ENCODE measurements around the gene MELTF.

Gene MELTF

DNA sequence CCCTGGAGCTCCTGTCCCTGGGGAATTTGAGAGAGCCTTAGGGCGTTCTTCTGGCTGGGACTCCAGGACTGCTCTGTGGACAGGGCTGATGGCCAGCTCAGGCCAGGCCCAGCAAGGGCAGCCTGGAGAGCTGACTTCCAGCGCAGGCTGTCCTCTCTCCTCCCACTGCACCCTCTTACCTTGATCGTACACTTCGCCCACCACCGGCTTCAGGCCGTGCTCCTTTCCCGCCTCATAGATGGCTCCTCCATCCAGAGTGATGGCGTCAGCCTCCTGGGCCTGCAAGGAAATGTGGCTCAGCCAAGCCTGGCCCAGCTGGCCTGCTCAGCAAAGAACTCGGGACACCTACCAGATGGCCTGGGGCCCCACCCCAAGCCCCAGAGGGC is 3.1 kb downstream of the MELTF start:
- DNase-seq: no peak

DNA sequence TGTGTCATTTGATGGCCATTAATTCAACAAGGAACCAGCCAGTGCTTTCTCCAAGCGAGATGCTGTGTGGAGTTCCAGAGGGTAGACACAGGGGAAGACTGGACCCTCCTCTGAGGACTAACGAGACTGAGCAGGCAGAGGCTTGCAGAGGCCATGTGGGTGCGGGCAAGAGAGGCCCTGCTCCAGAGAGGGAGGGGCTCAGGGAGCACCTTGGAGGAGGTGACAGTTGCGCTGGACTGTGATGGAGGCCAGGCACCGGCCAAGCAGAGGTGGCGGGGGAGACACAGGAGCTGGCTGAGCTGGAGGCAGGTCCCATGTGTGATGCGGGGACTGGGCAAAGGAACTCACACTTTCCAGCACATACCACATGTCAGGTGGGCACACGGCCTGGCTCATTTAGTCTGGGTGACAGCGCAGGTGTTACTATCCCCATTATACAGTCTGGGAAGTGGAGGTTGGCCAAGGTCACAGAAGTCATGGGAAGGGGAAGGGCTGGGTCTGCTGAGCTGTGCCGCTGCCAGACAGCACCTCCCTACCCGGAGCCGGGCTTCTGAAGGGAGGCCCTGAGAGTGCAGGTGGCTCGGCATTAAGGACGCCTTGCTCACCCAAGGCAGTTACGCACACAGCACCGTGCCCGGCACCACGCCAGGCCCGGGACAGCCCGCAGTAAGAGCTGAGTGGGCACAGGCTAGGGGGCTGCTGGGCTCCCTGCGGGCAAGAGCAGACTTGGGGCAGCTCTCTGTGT is 3.7 kb downstream of the MELTF start:
- DNase-seq: no peak

DNA sequence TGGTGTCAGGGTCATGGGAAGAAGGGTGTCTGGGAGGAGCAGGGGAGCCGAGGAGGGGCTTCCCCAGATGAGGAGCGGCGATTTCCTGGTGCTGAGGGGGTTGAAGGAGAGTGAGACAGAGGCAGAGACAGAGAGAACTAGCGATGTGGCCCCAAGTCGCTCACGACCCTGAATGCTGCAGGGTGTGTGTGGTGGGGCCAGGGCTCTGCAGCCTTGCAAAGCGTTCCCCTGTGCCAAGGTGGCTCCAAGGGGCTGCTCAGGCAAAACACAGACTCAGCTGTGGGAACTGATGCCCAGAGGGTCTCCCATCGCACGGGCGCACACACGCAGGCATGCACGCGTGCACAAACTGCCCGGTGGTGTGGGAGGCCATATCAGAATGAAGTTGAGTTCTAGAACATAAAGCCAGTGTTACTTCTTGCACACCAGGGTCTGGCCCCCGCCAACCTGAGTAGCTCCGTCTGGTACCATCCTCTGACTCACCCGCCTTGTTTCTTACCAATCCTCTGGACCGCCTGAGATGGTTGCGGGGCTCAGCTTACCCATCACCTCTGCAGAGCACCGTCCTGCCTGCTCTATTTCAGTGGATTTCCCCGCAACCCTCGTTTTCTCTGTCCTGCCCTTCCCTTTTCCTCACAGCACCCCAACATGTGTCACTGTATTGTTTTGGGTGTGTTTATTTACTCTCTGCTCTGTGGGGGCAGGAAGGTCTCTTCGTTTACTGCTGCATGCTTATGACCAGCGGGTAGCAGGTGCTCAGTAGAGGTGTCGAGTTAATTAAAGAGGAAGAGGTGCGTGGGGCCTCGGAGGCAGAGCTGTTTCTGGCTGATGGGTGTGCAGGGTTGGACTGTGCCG is 4.5 kb downstream of the MELTF start:
- DNase-seq: no peak

DNA sequence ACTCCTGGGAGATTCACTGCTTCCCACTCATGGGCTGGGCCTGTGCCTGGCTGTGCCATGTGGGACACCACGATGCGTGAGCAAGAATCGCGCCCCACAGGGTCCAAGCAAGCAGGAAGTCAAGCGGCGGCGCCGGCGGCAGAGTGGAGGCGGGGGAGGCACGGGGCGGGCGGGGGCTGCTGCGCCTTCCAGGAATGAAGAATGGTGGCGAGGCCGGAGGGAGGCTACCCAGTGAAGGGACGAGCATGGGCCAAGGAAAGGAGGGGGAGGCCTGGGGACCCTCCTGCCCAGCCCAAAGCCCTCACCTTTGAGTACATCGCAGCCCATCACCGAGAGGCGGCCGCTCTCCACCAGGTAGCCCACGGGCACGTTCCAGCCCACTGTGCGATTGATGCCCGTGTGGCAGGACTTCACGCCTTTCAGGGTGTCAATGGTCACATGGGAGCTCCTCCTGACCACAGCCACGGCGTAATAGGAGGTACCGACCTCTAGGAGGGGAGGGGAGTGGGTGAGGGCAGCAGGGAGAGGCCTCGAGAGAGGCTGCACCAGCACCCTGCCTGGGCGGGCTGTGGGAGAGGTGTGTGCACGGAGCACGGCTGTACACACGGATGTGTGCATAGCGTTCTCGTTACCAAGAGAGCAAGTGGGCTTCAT is 5.5 kb downstream of the MELTF start:
- DNase-seq: no peak

DNA sequence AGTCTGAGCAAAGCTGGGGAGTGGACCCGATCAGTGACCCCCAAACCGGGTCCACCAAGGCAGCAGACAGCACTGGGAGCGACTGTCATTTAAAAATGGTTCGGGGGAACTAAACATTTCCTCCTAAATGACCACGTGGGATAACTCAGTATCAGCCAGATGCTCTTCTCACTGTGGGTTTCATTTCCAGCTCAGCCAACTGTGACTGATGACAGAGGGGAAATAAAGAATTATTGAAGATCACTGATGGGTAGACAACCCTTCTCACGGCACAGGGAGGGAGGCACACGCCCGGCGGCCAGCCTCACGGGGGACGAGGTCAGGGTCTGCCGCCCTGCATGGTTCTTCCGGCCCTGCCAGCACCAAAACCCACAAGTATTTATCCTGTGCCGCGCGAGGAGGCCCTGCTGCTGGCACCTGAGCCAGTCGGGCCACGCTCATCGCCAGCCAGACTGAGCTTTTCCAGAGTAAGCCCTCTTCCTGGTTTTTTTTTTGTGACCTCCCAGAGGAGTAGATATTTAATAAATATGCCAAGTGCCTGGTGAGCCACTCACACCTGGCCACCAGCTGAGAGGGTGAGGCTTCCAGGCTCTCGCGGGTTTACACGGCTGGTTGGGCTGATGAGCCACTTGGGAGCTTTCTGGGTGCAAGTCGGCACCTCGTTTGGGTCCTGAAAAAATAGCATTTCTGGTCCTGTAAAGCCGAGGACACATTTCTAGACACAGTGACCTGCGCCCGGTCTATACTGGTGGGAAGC is 6.2 kb downstream of the MELTF start:
- no peak for DNase-seq

DNA sequence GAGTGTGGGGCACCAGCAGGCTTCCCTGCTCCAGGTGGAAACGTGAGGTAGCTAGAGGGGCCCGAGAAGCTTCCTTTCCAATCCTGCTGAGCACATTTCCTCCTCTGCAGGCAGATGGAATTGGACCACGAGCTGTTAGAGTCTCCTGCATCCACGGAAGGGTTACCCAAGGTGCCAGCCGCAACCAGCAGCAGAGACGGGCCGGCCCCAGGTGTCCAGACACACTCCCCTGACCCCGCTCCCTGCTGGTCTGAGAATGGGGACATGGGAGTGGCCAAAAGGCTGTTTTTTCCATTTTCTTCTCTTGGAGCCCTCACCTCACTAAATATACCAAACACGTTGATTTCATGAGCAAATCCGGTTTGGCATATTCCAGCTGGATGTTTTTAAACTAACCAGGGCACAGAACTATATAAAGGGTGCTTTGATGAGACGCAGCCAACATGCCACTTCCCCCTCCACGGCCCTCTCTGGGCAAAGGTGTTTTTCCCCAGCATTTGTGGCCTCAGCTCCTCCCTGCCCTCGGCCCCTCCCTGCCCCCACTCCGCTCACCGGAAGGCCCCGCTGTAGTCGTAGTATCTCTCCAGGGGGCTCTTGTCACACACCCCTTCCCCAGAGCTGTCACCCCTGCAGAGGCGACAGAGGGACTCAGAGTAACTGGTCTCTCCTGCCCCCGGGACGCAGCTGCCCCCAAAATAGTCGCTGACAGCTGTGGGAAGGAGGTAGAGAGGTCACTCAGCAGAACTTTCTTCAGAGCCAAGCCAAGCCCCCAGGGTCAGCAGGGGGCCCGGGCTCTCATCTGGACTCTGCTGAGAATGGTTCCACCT is 7.0 kb downstream of the MELTF start:
- DNase-seq: no peak

DNA sequence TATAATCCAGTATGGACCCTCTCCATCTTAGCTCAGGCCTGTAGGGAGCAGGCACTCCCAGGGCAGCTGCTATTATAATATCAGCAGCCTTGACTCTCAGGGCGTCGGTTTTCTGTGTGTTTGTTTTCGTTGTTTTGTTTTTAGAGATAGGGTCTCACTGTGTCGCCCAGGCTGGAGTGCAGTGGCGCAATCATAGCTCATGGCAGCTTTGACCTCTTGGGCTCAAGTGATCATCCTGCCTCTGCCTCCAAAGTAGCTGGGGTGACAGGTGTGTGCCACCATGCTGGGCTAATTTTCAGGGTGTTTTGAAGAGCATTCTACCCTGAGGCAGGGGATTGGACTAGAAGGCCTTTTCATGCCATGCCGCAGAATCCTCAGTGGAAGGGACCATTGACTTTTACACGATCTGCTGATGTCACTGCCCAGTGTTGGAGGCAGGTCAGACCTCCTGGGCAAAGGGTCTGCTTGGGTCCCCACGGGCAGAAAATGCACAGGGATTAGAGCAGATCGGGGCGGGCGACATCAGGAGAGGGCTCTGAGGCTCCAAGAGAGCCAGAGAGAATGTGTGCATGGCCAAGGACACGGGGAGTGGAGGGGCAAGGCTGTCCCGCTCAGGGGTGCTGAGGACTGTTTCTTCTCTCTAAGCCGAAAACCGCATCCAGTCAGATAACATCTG is 7.8 kb downstream of the MELTF start:
- DNase-seq: no peak

DNA sequence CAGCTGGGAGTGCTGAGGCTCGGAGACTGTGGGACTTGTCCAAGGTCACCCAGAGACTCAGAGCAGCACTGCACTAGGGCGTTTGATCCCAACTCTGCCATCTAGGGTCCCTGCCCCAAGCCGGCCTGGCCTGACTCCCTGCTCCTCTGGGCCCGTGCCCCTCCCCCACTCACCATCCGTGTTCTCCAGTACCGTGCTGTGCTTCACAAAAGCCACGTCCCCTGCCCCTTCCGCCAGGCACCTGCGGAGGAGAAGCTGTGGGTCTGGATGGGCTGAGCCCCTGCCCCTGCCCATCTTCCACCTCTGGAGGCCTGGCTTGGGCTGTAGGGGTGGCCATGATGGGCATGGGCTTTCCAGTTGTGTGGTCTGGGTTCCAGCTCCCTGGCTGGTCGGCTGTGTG is 8.4 kb downstream of the MELTF start:
- DNase-seq: no peak

DNA sequence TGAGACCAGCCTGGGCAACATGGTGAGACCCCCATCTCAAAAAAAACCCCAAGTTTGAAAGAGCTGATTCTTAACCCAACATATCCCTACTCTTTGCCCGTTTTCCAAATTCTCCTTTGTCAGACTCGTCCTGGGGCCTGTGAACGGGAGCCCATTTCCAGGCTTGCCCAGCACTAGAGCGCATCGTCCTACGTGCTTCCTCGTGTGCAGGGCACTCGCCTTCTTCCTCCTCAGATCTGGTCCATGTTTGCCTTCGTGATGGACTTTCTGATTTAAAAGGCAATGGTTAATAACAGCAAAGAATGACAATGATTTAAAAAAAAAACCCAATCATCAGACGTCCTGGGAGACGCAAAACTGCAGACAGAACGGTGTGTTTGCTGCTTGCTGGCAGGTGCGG is 10.1 kb downstream of the MELTF start:
- no peak for DNase-seq

DNA sequence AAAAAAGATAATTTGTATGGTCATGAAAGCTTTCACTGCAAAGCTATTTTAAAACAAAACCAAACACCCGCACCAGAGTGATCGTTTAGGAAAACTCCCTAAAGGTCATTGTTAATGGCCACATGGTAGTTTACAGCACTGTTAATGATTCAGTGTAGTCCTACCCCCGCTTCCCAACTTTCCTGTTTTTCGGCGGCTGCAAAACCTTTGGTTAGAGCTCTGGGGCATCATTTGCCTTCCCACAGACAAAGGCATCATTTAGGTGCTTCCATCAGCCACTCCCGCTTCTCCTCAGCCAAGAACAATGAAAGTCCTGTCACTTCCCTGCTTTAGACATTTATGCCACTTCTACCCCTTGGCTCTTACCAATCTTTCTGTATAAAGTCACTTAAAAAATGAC is 10.6 kb downstream of the MELTF start:
- no peak for DNase-seq

DNA sequence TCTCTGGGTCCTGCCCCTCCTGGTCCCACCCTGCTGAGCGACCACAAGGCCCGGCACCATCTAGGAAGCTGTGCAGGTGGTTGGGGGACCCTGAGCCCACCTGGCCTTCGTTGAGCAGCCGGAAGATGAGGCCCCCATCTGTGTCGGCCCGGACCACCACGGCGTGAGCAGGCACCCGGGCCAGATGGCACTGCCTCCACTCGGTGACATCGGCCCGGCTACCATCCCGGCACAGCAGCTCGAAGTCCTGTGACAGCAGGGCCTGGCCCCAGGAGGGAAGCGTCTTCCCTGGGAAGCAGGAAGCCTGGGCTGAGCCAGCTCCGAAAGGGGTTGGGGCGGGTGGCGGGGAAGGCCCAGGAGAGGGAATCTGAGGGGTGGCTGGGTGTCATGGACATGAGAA is 12.6 kb downstream of the MELTF start:
- DNase-seq: no peak

DNA sequence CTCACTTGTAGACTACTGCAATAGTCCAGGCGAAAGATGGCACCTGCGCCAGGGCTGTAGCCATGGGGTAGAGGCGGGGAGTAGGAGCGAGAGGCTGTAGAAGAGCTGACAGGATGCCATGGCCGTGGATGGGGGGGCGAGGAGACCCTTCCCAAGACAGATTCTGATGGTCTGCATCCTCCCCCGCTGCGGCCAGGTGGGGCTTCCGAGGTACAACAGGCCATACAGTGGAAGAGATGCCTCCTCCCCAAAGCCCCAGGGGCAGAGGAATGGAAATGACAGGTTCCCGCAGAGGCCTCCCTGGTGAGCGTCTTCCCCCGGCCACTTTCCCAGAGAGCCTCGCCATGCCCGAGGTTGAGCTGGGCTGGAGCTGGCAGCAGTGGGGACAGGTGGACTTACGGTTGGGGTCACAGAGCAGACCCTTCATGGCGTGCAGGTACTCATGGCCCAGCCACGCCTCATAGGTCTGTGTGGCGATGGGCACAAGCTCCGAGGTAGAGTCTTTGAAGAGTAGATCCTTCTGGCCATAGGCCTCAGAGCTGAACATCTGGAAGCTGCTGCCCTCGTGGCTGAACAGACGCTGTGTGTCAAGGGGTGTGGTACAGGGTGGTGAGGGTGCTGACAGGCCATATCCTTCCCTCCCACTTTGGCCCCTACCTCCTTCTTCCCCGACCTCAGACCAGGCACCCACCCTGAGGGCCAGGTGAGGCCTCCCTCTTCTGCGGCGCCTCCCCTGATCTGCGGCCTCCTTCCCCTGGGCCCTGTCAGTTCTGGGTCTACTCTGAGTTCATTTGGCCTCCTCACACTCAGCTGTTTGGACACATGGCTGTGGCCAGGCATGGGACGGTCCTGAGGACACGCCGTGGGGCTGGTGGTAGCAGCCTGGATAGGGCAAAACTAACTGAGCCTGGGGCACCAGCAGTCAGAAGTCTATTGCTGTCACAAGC is 13.6 kb downstream of the MELTF start:
- no peak for DNase-seq

DNA sequence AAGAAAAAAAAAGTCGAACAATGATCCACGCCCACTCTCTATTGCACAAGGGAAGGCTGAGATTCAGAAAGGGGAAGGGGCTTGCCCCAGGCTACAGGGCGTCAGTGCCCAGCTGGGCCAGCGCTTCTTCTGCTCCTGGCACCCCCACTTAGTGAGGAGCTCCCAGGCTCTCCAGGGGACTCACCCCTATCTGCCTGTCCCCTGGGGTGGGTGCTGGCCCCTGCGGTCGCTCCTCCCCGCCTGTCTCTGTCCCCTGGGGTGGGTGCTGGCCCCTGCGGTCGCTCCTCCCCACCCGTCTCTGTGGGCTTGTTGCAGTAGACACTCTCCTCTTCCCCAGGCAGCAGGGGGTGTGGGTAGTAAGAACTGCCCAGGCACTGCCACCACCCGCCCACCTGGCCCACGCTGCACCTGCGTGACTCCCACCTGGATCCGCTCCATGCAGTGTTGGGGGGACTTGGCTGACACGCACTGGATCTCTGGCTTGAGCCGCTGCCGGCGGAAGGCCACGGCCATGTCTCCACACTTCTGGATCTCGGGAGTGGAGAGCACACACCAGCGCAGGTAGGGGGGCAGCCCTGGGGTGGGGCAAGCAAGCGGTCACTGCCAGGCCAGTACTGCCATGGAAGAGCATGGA is 14.6 kb downstream of the MELTF start:
- DNase-seq: no peak

DNA sequence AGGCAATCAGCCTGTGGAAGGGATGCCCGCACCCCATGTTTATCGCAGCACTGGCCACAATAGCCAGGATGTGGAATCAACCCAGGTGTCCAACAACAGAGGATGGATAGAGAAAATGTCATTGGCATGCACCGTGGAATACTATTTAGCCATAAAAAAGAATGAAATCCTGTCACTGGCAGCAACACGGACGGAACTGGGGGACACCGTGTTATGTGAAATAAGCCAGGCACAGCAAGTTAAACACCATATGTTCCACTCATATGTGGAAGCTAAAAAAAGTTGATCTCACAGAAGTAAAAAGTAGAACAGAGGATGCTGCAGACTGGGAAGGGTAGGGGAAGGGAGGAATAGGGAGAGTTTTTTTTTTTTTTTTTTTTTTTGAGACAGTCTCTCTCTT is 15.6 kb downstream of the MELTF start:
- DNase-seq: no peak

DNA sequence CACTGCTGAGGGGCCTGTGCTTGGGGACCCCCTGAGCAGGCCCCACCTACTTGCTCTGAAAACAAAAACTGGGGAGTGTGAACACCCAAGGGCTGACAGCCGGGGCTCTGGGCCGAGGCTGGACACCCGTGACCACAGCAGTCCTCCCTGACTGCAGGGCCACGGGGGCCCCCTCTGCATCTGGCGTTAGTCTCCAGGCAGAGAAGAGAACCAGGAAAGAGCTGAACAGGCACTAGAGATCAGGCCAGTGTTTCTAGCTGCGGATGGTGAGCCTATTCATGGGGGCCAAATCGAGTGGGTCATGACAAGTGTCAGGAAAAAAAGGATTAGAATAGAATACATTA is 17.1 kb downstream of the MELTF start:
- no peak for DNase-seq

DNA sequence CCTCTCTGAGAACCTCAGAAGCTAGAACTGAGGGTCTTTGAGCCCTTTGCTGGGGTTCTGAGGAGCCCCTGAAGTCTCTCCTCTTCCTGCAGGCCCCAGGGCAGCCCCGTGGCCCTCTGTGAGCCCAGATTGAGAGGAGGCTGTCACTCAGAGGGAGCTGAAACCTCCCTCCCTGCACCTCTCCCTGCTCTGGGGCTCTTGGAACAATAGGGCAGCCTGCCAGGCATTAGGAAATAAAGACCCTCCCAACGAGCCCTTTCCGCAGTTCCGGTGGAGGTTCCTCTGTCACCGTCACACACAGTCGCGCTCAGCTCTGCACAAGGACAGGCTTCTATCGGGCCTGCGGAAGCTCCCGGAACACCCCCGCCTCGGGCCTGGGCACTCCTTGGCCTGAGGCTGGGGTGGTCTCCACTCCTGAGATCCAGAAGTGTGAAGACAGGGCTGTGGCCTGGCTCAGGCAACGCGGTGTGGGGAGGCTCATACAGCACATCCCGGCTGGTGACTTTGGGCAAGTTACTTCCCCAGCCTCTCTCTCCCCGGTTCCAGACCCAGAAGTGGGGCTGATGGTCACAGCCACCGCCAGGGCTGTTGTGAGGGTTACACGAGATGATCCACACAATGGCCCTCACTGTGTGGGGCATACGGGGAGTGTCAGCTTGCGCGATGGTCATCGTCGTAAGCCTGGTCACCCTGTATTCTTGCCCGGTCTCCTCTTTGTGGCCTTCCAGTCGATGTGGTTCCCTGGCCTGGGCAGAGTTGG is 17.7 kb downstream of the MELTF start:
- no peak for DNase-seq

DNA sequence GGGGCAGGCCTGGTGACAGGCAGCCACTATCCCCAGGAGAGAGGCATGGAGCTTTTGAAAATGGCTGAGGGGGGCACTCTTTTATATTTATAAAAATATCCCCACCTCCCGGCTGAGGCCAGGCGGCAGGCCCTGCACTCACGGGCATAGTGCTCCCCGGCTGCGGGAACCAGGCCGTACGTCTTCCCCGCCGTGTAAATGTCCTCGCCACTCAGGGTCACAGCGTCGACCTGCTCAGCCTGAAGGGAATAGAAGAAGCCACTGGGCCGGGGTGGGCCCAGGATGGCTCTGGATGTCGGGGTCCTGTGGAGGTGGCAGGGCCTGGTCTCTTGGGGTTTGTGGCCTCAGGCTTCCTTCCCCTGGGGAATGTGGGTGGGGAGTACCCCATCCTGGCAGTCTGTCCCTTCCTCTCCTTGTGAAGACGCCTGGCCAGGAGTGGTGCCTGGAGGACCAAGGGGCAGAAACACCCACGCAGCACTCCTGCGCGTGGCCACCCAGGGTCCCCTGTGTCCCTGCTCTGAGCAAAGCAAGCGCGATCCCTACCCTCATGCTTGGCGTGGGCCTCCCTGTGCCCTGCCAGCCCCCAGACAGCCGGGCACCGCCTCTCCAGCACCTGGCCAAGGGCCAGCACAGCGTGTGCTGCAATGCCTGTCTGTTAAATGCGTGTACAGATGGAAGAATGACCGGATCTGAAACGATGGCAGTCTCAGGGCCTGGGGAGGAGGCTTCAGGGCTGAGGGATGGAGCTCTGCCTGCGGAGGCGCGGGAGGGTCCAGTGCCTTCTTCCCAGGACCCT is 18.9 kb downstream of the MELTF start:
- DNase-seq: no peak

DNA sequence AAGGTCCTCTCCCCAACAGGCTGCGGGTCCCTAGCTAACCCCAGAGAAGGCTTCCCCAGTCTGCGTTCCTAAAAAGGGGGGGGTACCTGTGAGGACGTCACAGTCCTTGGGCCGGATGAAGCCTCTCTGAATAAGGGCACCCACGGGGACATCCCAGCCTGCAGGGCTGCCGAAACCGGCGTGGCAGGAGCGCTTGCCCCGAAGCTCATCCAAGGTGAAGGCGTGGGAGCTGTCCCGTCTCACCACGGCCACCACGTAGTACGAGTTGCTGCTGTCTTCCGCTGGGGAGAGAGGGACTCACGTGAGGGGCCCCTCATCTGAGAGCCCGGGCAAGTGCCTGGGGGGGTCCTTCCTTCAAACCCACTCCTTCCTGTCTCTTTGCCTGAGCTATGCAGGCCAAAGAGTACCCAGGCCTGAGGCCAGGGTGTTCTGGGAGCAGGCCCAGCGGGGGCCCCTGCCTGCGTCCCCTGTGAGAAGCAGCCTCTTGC is 20.0 kb downstream of the MELTF start:
- no peak for DNase-seq

Measured in effector CD8-positive, alpha-beta T cell (primary cell).